Neural progenitor cell (in vitro differentiated cells): ENCODE data around the gene WIZ.

Experiments
- CTCF ChIP-seq: fragments of 200-600 bp; sonication (generic); IDR thresholded peaks from 2 replicates; pipeline ENCODE4 v1.5.1; 2017; ENCODE audit warnings: antibody characterized with exemption, mild to moderate bottlenecking
- EZH2 ChIP-seq: fragments of 200-600 bp; sonication (generic); IDR thresholded peaks from 2 replicates; pipeline ENCODE4 v1.6.1; 2017; ENCODE audit warnings: antibody characterized with exemption, mild to moderate bottlenecking, moderate library complexity
- EZH2phosphoT487 ChIP-seq: fragments of 200-600 bp; sonication (generic); IDR thresholded peaks from 2 replicates; pipeline ENCODE4 v1.6.1; 2017; ENCODE audit warnings: antibody characterized with exemption

- TF ChIP-seq CTCF = no peak
- TF ChIP-seq EZH2 = no peak
- no peak for TF ChIP-seq EZH2phosphoT487
These were observed 21.7 kb downstream of the WIZ start for GRCh38 chr19:15427991-15428471.
